Activated CD4-positive, alpha-beta T cell treated with anti-CD3 and anti-CD28 coated beads, Interleukin-2, Interleukin-6, amounts not matched to agents 100 ng/mL and 50 ng/mL, durations not matched to agents 16 hours and 8 hours (primary cell): ENCODE data around the gene SEPSECS.
A peak's percentile ranks its signal among the peaks of the same experiment; 100 is the strongest.
"Not testable (repeated sequence)": the region's sequence is repeated elsewhere in the genome, so short reads cannot be mapped to it uniquely, and the experiment has no call there.

Source experiments
- DNase-seq: peaks from one replicate; pipeline ENCODE4 v3.0.0-alpha.2; 2020

The SEPSECS gene

DNA sequence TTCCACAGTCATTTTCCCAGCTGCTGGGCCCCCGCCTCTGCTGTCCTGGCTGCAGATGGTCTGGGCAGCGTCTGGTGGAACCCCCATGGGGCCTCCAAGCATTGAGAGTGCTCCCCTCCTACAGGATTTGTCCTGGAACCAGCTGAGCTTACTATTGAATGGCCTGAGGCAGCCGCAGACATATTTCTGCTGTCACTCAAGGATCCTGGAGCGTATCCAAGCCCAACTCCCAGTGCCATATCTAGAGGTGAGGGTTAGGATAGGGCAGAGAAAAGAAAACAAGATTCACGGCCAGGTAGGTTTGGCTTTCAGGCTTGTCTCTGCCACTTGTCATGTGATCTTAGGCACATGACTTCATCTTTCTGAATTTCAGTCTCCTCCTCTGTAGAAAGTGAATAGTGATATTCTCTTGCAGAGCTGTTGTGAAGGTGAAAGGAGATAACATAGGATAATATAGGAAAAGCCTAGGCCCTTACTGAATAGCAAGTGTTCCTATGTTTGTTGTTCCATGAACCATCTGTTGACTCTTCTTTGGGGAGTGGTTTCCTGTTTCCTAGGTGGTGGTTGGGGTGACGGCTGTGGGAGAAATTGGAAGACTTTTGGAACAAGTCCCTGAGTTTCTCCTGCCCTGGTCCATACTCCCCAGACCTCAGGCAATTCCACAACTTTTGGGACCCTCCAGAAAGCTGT is 52.3 kb downstream of the SEPSECS start:
- DNase-seq = no peak

DNA sequence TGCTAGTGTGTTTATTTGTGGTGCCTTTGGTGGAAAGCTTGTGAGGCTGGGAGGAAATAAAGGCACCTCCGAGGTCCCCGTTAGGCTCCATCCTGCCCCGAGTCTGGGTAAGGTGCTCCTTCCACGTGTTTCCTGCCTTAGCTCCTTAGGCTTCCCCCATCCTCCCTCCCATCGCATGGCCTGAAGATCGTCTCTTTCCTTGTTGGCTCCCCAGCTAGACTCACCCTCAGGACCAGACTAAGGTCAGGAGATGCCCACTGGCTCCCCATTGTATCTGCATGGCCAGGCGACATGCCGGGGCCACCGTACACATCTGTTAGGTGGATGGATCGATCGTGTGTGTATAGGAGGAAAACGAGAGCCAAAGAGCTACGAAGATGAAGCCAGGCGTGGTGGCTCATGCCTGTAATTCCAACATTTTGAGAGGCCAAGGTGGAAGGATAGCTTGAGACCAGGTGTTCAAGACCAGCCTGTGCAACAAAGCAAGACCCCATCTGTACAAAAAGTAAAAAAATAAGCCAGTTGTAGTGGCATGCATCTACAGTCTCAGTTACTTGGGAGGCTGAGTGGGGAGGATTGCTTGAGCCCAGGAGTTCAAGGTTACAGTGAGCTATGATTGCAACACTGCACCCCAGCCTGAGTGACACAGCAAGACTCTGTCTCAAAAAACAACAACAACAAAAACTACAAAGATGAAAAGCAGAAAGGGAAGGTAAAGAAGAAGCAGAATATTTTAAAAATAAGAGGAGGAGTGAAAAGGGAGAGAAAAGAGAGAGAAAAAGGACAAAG is 53.7 kb downstream of the SEPSECS start:
- DNase-seq = no peak

DNA sequence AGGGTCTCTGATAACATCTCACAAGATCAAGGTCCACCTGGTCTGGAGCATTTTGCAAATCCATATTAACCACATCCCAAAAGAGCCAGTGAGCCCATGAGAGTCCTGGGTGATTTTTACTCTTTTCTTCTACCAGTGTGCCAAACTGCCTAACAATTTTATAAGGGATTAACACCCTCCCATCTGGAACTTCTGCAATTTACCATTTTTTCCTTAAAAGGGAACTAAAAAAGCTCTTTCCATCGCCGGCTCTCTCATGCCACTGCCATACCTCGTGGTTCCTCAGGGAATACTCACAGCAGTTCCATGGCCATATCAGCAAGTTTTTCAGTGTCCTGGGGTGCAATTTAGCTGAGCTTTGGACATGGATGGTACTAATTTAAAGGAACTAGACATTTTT is 55.7 kb downstream of the SEPSECS start:
- DNase-seq = no peak

DNA sequence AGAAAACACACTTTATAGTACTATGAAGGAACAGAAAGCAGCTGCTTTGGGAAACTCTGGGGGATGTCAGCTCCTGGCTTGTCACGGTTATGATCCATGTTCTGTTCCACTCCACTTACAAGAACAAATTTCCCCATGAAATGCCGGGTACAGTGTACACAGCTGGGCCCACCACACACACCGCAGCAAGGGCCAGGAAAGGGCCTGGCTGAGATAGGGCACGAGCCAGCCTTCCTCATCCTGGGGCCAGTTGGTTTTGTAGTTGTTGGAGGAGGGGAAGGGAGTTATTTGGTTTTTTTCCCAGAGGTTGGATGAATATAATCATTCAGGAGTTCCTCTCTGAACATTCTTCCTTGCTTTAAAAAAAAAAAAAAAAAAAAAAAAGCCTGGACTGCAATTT is 56.8 kb downstream of the SEPSECS start:
- DNase-seq = no peak

DNA sequence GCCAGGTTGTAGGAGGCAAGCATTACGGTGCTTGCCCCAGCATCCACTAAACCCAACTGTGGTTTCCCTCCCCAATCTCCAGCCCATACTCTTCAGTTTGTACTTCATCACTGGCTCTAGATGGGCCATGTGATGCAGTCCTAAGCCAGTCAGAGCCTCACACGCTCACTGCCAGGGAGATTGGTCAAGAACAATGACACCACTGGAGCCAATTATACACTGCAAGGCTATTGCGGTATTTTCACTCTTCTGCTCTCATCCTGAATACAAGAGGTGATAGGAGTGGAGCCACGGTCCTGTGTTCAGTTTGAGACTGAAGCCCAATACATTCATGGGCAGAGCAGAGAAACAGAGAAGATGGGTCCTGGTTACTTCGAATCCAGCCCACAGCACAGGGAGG is 58.4 kb downstream of the SEPSECS start:
- no peak for DNase-seq

DNA sequence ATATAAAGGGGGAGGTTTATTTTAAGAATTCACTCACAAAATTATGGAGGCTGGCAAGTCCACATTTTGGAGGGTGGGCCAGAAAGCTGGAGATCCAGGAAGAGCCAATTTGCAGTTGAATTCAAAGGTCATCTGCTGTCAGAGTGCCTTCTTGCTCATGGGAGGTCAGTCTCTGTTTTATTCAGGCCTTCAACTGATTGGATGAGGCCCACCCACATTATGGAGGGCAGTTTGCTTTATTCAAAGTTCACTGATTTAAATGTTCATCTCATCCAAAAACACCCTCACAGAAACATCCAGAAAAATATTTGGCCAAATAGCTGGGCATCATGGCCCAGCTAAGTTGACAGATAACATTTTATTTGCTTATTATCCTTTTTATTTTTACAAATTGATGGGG is 59.5 kb downstream of the SEPSECS start:
- no peak for DNase-seq

DNA sequence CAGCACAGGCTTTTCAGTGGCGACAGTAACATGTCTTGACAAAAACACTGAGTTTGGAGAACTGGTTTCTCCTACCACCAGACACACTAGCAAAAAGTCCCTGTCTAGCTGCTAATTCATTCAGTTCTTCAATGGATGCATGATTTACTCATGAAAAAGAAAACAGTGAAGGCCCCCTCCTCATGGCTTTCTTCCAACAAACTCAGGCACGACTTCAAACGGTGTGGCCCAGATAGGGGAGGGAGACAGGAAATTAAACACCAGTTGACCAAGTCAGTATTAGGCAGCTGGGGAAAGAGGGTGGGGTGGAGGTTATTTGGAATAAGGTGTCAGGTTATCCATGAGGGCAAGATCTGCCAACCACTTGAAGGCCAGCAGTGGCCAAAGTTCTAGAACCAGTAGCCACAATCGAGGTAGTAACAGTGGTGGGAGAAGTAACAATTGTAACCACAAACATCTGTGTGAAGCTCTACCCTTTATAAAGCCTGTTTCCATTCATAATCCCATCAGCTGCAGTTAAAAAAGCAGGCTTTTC is 60.2 kb downstream of the SEPSECS start:
- DNase-seq = no peak

DNA sequence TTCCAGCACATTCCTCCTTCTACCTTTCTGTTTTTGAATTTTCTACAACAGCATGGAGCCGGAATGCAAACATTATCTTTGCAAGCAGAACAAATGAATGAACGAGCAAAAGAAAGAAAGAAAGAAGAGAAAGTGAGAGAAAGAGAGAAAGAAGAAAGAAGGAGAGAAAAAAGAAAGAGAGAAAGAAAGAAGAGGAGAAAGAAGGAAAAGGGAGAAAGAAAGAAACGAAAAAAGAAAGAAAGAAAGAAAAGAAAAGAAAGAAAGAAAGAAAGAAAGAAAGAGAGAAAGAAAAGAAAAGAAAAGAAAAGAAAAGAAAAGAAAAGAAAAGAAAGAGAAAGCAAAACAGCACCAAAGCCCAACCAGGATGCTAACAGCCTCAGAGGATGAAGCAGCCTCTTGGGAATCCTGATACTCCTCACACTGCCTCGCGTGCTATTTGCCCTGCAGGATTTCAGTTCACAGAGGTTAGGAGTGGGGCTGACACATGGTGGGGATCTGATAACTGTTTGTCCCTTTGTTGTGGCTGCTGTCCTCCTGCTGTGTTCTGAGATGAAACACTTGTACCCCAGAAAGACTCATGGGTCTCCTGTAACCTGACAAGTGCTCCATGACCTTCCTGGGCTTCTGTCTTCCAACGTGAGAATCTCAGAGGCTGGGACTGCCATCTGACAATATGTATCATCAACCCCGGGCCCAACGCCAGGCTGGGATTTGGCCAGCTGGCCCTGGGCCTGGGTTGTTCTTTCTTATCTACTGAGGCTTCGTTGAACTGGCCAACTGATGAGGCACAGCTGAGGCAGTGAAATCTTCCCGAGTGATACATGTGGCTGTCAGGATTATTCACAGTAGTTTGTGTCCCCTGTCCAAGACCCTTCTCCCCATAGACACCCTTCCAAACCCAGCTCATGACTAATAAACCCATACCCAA is 61.0 kb downstream of the SEPSECS start:
- DNase-seq = no peak

DNA sequence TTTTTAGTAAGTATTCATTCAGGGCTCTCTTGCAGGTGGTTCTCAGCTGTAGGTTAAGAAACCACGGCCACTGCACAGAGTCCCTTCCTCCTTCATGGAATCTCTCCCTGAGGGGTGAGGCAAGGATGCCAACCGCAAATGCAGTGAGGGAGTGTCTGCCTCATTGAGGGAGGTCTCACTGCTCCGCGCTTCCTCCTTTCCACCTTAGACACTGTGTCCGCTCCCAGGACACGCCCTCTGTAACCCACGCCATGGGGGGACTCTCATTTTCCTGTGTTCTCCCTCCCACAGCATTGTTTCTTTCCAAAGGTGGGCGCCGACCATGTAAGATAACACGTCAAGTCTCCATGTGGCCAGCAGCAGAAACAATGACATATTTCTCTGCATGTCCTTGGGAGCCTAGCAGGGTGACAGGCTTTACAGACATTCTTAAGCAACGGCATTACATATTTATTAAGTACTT is 63.2 kb downstream of the SEPSECS start:
- DNase-seq = no peak

DNA sequence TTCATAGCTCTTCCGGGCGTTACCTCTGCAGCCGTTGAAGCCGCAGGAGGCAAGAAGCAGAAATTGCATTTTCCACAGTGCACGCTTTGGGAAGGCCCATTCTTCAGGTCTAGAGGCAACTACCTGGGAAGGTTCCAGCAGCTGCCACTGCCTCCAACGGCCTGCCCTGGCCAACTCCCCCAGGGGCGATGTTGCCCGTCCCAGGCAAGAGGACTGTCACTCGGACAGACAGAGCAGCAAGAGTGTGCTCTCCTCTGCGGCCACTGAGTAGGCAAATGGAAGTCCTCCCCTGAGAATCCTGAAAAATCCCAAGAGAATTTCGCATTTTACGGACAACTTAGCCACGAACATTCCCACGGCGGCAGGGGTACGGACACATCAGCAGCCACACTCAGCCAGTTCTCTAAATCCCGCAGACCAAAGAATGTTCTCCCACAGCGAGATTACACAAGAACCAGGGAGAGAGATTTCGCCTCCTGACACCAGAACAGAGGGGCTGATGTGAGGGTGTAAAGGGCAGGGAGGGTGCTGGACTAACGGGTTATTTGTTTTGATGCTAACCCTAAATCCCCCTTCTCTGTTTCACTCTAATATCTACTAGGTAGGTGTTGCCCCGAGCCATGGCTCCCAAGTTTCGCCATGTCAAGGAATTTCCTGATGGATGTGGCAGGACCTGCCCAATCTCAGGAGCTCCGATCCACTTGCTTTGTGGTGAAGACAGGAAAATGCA is 63.8 kb downstream of the SEPSECS start:
- no peak for DNase-seq

DNA sequence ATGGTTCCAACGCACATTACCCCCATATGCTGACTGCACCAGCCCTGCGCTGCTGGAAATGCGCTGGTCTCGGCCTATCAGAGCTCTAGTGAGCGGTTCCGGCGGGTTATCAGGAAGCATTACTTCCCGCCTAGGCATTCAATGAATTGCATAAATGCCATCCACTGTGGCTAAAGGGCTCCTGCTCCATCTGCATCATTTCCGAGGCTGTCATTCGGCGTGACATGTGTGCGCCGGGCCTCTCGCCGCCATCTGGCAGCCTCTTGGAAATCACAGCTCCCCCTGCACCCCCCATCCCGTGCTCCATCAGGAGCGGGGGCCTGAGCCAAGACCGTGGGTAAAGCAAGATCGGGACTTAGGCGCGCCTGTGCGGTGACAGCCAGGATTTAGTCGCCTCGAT is 64.4 kb downstream of the SEPSECS start:
- no peak for DNase-seq

DNA sequence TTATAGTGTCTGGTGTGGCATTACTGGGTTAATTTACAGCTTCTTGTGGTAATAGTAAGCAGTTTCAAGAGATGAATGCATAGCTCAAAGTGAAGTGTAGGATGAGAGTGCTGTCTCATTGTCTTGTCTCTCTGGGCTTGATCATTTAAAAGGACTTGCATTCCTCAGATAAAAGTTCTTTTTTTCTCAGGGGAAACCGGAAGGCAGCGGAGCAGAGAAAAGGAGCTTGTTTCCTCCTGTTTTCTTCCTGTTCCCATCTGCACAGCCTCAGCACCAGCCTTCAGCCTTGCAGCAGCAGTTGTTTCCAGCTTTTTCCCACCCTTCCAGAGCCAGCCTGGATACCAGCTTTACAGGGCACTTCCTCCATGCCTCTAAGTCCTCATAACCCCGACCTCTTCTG is 68.1 kb downstream of the SEPSECS start:
- no peak for DNase-seq

DNA sequence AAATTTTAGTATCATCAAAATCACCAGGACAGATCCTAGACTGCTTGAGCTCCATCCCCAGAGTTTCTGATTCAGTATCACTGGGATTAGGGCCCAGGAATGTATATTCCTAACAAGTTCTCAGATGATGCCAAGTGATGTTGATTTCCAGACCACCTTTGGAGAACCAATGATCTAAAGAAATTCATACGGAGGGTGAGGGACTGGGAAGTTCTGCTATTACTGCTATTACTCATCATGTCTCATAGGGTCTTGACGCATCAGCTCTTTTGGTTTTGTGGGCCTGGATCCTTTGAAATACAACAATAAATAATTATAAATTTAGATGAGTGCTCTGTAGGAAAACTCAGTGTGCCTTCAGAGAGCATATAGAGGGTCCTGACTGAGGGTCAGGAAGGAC is 69.7 kb downstream of the SEPSECS start:
- no peak for DNase-seq

DNA sequence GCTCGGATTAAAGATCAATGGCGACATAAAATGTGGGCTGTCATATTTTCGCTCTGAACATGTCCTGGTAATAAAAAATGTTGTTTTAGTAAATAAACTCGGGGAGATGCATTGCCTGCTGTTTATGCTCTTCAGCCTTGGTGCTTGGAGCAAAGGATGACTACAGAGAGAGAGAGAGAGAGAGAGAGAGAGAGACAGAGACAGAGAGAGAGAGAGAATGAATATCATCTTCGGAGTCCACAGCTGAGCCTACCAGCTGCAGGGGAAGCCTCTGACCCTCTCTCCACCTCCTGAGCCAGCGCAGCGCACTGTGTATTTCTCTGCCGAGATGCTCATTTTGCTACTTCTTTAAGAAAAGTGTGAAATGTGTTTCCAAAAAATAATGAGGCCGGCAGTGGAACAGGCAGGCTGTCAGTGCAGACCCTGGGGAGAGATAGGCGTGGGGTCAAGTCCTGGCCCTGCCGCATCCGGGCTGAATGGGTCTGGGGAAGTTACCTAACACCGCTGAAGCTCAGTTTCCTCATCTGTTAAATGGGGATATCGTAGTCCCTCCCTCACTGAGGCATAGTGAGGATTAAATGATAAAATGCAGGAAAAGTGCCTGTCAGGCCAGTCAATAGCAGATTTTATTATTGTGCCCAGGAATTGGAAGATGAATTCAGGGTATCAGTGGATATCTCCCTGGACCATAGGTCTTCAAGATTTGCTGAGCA is 71.0 kb downstream of the SEPSECS start:
- no peak for DNase-seq

DNA sequence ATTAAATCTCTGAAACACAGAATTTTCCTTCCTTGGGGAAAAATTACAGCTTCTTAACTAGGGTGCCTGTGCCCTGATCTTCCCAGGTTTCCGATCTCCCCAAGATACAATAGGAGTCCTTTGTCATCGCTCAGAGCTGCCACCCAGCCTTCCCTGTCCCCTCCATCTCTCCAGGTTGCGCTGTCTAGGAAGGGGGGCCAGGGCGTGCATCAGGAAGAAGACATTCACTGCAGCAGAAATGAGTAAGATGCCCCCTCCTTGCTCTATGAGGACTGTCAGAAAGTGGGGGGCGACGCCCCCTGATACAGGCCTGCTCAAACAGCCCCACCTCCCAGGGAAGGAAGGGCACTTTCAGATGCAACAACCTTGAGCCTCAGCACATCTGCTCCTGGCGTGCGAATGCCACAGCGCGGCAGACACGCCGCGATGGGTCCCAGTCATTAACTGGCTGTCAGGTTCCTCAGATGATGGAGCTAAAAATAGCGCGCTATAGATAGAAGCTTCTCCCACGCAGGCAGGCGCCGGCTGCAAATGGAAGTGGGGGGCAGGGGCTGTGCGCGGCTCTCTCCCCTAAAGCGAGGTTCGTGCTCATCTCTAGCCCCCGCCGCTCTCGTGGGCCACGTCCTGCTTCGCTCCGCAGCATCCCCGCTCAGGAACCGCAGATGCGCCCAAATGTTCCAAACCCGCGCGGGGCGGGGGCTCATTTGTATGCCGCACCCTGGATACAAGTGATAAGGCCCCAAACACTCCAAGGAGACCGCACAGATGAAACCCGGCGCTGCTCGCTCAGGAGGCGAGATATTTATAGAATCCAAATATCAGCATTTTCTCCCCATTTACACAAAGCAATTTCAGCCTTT is 71.9 kb downstream of the SEPSECS start:
- DNase-seq = peak; percentile 6

DNA sequence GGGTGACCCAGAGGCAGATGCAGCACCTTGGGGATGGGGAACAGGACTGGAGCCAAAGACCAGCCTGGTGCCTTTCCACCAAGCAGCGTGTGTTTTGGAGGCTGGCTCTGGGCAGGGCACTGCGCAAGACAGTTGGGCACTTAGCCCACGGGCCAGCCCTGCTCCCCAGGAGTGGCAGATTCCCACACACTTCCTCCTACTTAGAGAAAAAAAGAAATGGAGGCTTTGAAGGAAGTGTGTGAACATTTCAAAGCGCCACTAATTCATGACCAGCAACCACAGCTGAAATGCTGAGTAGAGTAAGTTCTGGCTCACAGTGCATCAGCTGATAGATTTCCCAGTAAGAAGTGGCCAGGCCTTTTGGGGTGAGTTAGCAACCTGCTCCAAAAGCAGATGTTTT is 74.6 kb downstream of the SEPSECS start:
- DNase-seq = no peak

DNA sequence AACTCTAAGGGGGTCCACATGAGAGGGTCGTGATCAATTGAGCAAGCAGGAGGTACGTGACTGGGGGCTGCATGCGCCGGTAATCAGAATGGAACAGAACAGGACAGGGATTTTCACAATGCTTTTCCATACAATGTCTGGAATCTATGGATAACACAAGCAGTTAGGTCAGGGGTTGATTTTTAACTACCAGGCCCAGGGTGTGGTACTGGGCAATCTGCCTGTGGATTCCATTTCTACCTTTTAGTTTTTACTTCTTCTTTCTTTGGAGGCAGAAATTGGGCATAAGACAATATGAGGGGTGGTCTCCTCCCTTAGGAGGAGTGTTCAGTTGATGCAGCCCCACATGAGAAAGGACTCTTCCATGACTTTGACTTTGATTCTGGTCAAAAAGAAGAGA is 76.8 kb downstream of the SEPSECS start:
- DNase-seq = not testable (repeated sequence)

DNA sequence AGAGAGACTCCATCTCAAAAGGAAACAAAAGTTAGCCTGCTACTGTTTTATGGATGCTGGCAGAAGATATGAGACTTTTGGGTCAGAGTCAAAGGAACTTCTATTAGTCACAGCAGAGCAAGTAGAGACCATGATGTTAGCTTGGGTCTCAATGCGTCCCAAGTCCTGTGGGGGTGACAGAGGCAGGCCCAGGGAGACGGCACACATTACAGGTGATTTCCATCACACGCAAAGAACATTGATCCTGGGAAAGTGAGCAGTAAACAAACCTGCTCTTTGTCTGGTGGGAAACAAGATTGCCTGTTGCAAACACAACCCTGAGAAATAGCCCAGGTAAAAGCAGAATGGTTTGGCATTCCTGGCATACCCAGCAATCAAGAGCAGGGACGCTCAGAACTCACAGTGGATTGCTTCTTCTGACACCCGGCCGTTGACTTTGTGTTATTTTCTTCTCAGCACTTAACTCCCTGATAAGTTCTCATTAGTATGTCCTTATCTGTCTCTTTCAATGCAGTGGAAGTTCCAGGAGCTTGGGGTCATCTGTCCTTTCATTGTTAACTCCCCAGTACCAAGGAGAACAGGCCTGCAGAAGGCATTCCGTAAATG is 78.3 kb downstream of the SEPSECS start:
- no peak for DNase-seq

DNA sequence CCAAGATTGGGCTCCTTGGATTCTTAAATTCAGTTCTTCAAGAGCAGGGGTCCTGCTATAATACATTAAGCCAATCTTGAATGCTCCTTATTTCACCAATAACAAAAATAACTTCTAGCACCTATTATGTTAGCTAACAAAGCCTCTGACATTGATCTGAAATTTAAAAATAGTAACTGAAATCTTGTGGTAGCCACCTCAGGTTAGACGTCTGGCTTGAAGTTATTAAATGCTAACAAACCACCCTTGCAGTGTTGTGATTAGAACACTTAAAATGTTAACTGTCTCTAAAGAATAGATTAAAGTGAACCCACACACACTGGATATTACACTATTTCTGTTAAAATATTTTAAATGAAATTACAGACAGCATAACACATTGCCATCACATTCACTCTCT is 79.7 kb downstream of the SEPSECS start:
- no peak for DNase-seq

DNA sequence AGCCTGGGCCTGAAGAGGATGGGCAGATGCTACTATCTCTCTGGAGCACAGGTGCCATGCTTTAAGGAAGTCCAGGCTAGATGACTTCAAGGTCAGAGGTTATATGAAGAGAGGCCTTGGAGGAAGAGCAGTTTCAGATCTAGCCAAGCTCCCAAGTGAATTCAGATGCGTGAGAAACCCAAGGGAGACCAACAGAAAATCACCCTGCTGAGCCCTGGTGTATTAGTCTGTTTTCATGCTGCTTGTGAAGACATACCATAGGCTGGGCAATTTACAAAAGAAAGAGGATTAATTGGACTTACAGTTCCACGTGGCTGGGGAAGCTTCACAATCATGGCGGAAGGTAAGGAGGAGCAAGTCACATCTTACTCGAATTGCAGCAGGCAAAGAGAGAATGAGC is 81.7 kb downstream of the SEPSECS start:
- DNase-seq = no peak
